Omental fat pad (tissue), 4 donors: ENCODE measurements around the gene SIRPB2. TPM values are rescaled to one million over a fixed set of nuclear protein-coding genes. Genes with fewer than 3 reads are reported as not detected.

ENCODE experiments used
- ATAC-seq: fragments of 150-250 bp; one replicate; pipeline ENCODE4 v1.9.1; 2016; ENCODE audit warnings: mild to moderate bottlenecking, moderate library complexity; ENCODE audit not compliant: low FRiP score
- DNase-seq: peaks from one replicate; pipeline ENCODE4 v3.0.0-alpha.2; 2019; ENCODE audit warnings: low spot score
- total RNA-seq, 4 donors: library from RNA; depleted of rRNA; stranded (reverse); fragments of >200 nt; gene quantifications; one replicate each; pipeline ENCODE4 v1.1.0, GENCODE V29; 2016
- TF ChIP-seq, protein P1 (sequence below), 3 donors: fragments of 450-650 bp; IDR thresholded peaks; one replicate each; pipeline ENCODE4 v1.5.1; 2016 to 2017; ENCODE audit warnings: antibody characterized with exemption in 3 of 3, mild to moderate bottlenecking in 3 of 3, moderate library complexity in 2 of 3

The SIRPB2 gene
- total RNA-seq, 4 donors from 2014 or later: 13.6 to 35.0 (median 25.7) TPM

DNA sequence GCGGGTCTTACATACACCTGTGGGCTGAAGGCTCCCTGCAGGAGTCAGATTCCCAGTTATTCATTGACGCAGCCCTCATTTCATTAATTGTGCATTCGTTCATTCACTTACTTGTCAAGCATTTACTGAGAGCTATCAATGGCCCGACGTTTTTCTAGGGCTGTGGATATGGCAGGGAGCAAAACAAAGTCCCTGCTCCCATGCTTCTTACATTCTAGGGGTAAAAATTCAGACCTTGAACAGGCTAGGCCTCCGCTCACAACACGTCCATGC lies 24.2 kb downstream of the SIRPB2 start:
- TF ChIP-seq, protein P1, sequence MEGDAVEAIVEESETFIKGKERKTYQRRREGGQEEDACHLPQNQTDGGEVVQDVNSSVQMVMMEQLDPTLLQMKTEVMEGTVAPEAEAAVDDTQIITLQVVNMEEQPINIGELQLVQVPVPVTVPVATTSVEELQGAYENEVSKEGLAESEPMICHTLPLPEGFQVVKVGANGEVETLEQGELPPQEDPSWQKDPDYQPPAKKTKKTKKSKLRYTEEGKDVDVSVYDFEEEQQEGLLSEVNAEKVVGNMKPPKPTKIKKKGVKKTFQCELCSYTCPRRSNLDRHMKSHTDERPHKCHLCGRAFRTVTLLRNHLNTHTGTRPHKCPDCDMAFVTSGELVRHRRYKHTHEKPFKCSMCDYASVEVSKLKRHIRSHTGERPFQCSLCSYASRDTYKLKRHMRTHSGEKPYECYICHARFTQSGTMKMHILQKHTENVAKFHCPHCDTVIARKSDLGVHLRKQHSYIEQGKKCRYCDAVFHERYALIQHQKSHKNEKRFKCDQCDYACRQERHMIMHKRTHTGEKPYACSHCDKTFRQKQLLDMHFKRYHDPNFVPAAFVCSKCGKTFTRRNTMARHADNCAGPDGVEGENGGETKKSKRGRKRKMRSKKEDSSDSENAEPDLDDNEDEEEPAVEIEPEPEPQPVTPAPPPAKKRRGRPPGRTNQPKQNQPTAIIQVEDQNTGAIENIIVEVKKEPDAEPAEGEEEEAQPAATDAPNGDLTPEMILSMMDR (IDR thresholded peaks at IDR 0.05): no peak
- ATAC-seq: no peak
- DNase-seq: no peak

DNA sequence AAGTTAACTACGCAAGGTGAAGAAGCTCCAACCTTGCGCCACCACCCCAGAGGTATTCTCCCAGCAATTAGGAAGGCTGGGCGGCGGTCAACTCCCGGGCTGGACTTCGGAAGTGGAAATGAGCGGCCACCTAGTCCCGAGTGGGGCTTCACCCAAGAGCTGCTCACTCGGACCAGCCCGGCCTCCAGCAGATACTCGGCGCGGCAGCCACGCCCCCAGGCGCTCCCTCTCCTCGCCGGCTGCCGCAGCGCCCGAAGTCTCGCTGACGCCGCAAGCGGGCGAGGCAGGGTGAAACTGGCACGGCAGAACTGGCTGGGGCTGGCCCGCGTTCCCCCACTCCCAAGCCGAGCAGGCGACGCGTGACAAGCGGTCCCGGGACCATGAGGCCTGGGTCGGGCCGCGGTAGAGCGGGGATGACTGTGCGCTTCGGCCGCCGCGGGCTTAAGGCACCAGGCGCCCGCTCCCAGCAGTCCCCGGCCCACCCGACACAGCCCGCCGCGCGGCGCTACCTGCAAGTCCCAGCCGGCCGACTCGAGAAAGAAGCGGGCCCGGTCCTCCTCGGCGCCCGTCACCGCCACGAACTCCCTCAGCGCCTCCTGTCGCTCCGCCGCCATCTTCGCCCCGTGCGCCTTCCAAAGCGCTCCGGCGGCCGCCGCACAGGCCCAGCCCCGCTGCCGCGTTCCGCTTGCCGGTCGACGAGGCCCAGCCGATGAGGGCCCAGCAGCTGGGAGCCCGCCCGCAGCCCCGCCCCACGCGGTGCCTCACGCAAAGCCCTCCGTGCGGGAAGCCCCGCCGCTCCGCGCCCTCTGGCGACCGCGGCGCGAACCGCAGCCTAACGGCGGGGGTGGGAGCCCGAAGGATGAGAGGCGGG lies 24.8 kb downstream of the SIRPB2 start, which contains the start of gene NSFL1C:
TSS of gene NSFL1C (minus strand) at position 639 of the 871 bp plus-strand sequence. CDS start at position 614, 25 bp downstream.
- DNase-seq: peak; percentile 80
- TF ChIP-seq, protein P1 (IDR thresholded peaks at IDR 0.05): peak in 1 of 3 donors; percentile 52

DNA sequence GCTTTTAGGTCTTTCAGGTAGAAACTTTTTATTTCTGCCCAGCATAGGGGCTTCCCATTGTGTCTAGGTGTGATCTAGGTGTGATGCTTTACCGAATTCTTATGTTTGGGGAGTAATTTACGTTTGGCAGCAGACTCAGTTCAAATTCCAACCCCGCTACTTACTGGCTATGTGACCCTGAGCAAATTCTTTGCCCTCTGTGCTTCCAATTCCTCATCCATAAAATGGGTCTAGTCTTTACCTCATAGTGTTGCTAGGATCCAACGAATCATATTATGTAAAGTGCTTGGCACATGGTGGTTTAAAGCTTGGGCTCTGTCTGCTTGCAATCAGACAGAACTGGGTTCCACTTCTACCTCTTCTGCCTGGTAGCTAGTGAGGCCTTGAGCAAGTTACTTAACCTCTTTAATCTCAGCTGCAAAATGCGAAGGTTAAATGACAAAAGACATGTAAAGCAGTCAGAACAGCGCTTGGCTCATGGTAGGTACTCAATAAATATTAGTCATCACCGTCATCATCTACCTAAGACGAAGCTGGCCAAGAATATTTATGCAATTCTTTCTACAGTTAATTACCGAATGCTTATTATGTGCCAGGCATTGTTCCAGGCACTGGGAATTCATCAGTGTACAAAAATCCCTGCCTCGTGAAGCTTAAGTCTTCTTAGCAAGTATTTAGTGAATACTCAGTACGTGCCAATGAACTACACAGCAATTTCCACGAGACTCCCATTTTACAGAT lies 25.6 kb downstream of the SIRPB2 start:
- DNase-seq: no peak
- TF ChIP-seq, protein P1 (IDR thresholded peaks at IDR 0.05): no peak
- ATAC-seq: peak; percentile 1

More for the DNA sequence above, 24.8 kb downstream of the SIRPB2 start, which contains the start of gene NSFL1C:
- peak; percentile 95 for ATAC-seq

DNA sequence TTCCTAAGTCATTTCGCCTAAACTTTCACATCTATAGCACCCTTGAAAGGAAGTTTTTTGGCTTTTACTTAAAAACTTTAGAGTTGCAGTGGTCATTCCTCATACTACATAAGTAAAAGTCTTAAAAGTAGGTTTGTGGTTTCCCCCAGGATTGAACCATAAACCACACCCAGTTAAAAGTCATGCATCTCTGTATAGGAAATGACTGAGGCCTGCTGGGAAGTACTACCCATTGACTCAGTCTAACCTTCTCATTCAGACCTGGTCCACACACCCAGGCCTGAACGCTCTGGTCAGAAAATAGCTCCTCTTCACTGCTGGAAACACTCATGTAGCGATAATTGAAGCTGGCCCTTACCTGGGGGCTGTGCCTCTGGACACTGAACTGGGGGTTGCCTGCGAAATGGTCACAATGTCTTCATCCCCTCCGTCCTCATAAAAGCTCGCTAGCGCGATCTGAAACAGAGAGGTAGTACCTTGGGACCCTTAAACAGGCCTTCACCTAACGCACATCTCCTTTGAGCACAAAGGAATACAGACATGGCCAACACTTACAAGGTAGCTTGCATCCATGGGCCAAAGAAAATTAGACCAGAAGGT lies 27.1 kb downstream of the SIRPB2 start:
- TF ChIP-seq, protein P1 (IDR thresholded peaks at IDR 0.05): no peak
- no peak for DNase-seq
- no peak for ATAC-seq

DNA sequence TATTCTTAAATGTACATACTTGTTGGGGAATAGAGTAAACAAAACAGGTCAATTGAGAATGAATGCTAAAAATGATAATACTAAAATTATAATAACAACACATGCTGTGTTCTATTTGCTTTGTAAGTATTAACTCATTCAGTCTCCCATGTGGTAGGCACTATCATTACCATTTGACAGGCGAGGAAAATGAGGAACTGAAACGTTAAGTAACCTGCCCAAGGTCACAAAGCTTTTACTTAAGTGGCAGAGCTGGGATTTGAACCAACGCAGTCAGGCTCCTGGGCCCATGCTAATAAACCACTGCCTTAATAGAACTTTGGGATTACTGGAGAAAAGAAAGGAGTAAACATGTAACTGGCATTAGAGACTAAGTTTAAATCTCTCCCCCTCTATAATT lies 28.4 kb downstream of the SIRPB2 start:
- ATAC-seq (no peak), DNase-seq (no peak)
- TF ChIP-seq, protein P1 (IDR thresholded peaks at IDR 0.05): no peak

DNA sequence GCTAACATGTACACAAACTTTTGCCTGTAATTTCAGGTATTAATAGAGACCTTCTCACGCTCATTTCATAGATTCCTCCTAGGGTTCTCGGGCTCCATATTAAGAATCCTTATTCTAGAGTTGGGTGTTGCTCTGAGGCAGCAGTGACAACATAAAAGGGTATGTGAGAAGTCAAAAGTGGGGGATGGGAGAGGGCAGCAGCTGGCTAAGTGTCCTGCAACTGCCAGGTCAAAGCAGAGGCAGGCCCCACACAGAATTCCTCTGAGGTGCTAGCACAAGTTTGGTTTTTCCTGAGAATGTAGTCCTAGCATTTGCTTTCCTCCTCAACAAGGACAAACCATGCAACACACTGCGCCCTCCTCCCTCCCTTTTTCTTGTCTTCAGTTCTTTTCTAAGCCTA lies 29.2 kb downstream of the SIRPB2 start:
- DNase-seq (no peak), ATAC-seq (no peak)
- TF ChIP-seq, protein P1 (IDR thresholded peaks at IDR 0.05): no peak
